ENCODE results near the gene RNPEPL1. TPM values are rescaled to one million over a fixed set of nuclear protein-coding genes. Genes with fewer than 3 reads are reported as not detected.
"Not testable (repeated sequence)": the region's sequence is repeated elsewhere in the genome, so short reads cannot be mapped to it uniquely, and the experiment has no call there.

The RNPEPL1 gene
- total RNA-seq (167 TPM), polyA plus RNA-seq (10 to 100 TPM; 28.5 to 83.7 (median 52.5) TPM)

GRCh38 chr2:240567872-240568677 is at the start of gene RNPEPL1:
Gene RNPEPL1 (plus strand): TSS chr2:240568484. CDS start chr2:240568587, 103 bp downstream.
- peaks cover 0 to 74% (median 42%) of the 10 kb centered on the region in 4 donors for H3K4me1 Mint-ChIP-seq
- peak; percentile 21 to 24 for ATAC-seq (ENCODE audit: low read depth in 2 of 2)
- H3K27ac Mint-ChIP-seq, result peak within 1 kb of the TSS; percentile 89 to 98 (median 98)
- Histone ChIP-seq H3K9me3 (ENCODE audit: control insufficient read depth in 2 of 2, low read length in 2 of 2) (no peaks in the 10 kb centered on the region), H3K27me3 (ENCODE audit: control insufficient read depth, insufficient read depth, low read length) (no peaks in the 10 kb centered on the region), H3K36me3 (ENCODE audit: control insufficient read depth, insufficient read depth, low read length) (no peaks in the 10 kb centered on the region), H3K27ac (ENCODE audit: insufficient read depth, low read length, poor library complexity, severe bottlenecking) (peak within 1 kb of the TSS; percentile 95), H3K4me3 (ENCODE audit: low read depth, low read length) (peak within 1 kb of the TSS; percentile 79), H3K4me1 (ENCODE audit: control insufficient read depth, insufficient read depth, low read length, poor library complexity, severe bottlenecking) (peaks cover 84% of the 10 kb centered on the region)
- H3K36me3 Mint-ChIP-seq, result peaks cover 10% of the 10 kb centered on the region
- peak; percentile 54 to 74 (median 56) for DNase-seq
- H3K27me3 Mint-ChIP-seq, result peaks cover 9% of the 10 kb centered on the region
- peak within 1 kb of the TSS; percentile 93 to 97 (median 96) for H3K4me3 Mint-ChIP-seq
- no peaks in the 10 kb centered on the region for H3K9me3 Mint-ChIP-seq

GRCh38 chr2:240518981-240519380 is 49.3 kb upstream of the RNPEPL1 start:
- Mint-ChIP-seq H3K4me1 (peaks cover 3 to 13% (median 8%) of the 10 kb centered on the region in 4 donors), H3K27me3 (no peaks in the 10 kb centered on the region), H3K4me3 (no peak overlapping the region), H3K36me3 (peaks cover 19% of the 10 kb centered on the region), H3K27ac (no peak overlapping the region), H3K9me3 (peaks cover 0 to 1% (median 0%) of the 10 kb centered on the region in 7 donors)
- peaks cover 9% of the 10 kb centered on the region for H3K4me1 ChIP-seq (ENCODE audit: control insufficient read depth, insufficient read depth, low read length, poor library complexity, severe bottlenecking)
- no peak for ATAC-seq (ENCODE audit: low read depth in 2 of 2)
- peaks cover 17% of the 10 kb centered on the region for H3K36me3 ChIP-seq (ENCODE audit: control insufficient read depth, insufficient read depth, low read length)
- H3K9me3 ChIP-seq (ENCODE audit: control insufficient read depth in 2 of 2, low read length in 2 of 2), result no peaks in the 10 kb centered on the region
- no peaks in the 10 kb centered on the region for H3K27me3 ChIP-seq (ENCODE audit: control insufficient read depth, insufficient read depth, low read length)
- DNase-seq, result no peak
- no peak overlapping the region for H3K27ac ChIP-seq (ENCODE audit: insufficient read depth, low read length, poor library complexity, severe bottlenecking)
- H3K4me3 ChIP-seq (ENCODE audit: low read depth, low read length), result no peak overlapping the region

- Mint-ChIP-seq H3K27ac (peak overlapping the region in 1 of 3 donors; percentile 14), H3K4me1 (peaks cover 0 to 7% (median 3%) of the 10 kb centered on the region in 4 donors)
- peaks cover 3% of the 10 kb centered on the region for H3K4me1 ChIP-seq (ENCODE audit: control insufficient read depth, insufficient read depth, low read length, poor library complexity, severe bottlenecking)
These were observed 48.7 kb upstream of the RNPEPL1 start for GRCh38 chr2:240519396-240520129.

DNA sequence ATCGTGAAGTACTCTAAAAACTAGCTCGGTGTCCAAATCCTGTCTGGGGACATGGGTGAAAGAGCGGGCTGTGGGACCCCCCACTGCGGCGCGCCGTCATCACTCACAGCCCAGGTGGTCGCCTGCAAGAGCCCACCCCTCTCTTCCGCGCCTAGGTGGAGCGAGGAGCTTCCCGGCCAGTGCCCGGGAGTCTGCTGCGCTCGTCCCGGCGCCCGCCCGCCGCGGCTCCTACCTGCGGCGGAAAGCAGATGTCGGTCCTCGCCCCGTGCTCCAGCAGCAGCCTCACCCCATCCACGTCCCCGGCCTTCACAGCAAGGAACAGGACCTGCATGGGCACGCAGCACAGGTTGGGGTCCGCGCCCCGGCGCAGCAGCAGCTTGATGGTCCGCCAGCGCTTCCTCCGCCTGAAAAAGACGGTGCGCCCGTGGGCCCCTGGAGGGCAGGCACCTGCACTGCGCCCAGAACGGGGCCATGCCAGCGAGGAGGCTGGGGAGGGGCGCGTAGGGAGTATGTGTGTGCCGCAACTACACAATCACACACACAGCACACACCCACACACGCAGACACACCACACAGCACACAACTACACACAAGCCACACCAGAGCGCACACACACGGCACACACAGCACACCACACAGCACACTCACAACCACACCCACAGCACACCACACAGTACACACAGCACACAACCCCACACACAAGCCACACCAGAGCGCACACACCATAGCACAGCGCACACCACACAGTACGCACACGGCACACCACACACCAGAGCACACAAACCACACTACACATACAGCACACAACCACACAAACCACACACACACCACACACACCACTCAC is 47.9 kb upstream of the RNPEPL1 start:
- DNase-seq, result no peak
- Mint-ChIP-seq H3K27me3 (no peaks in the 10 kb centered on the region), H3K9me3 (peaks cover 0 to 2% (median 0%) of the 10 kb centered on the region in 7 donors), H3K36me3 (peaks cover 32% of the 10 kb centered on the region), H3K4me1 (peaks cover 0 to 7% (median 3%) of the 10 kb centered on the region in 4 donors), H3K4me3 (no peak overlapping the region), H3K27ac (no peak overlapping the region)
- H3K36me3 ChIP-seq (ENCODE audit: control insufficient read depth, insufficient read depth, low read length), result peaks cover 24% of the 10 kb centered on the region
- no peak for ATAC-seq (ENCODE audit: low read depth in 2 of 2)
- no peak overlapping the region for H3K27ac ChIP-seq (ENCODE audit: insufficient read depth, low read length, poor library complexity, severe bottlenecking)
- H3K4me3 ChIP-seq (ENCODE audit: low read depth, low read length), result no peak overlapping the region
- H3K9me3 ChIP-seq (ENCODE audit: control insufficient read depth in 2 of 2, low read length in 2 of 2), result peaks cover 2 to 8% of the 10 kb centered on the region in 2 experiments
- H3K4me1 ChIP-seq (ENCODE audit: control insufficient read depth, insufficient read depth, low read length, poor library complexity, severe bottlenecking), result no peaks in the 10 kb centered on the region
- no peaks in the 10 kb centered on the region for H3K27me3 ChIP-seq (ENCODE audit: control insufficient read depth, insufficient read depth, low read length)

More at GRCh38 chr2:240519396-240520129, 48.7 kb upstream of the RNPEPL1 start:
- Histone ChIP-seq H3K36me3 (ENCODE audit: control insufficient read depth, insufficient read depth, low read length) (peaks cover 19% of the 10 kb centered on the region), H3K27ac (ENCODE audit: insufficient read depth, low read length, poor library complexity, severe bottlenecking) (no peak overlapping the region), H3K27me3 (ENCODE audit: control insufficient read depth, insufficient read depth, low read length) (no peaks in the 10 kb centered on the region), H3K4me3 (ENCODE audit: low read depth, low read length) (no peak overlapping the region), H3K9me3 (ENCODE audit: control insufficient read depth in 2 of 2, low read length in 2 of 2) (no peaks in the 10 kb centered on the region)
- ATAC-seq (ENCODE audit: low read depth in 2 of 2) (no peak), DNase-seq (no peak)
- no peaks in the 10 kb centered on the region for H3K9me3 Mint-ChIP-seq
- no peak overlapping the region for H3K4me3 Mint-ChIP-seq
- no peaks in the 10 kb centered on the region for H3K27me3 Mint-ChIP-seq
- H3K36me3 Mint-ChIP-seq, result peaks cover 24% of the 10 kb centered on the region

GRCh38 chr2:240520974-240521350 is 47.3 kb upstream of the RNPEPL1 start:
- Histone ChIP-seq H3K4me1 (ENCODE audit: control insufficient read depth, insufficient read depth, low read length, poor library complexity, severe bottlenecking) (no peaks in the 10 kb centered on the region), H3K36me3 (ENCODE audit: control insufficient read depth, insufficient read depth, low read length) (peaks cover 24% of the 10 kb centered on the region), H3K27me3 (ENCODE audit: control insufficient read depth, insufficient read depth, low read length) (no peaks in the 10 kb centered on the region), H3K9me3 (ENCODE audit: control insufficient read depth in 2 of 2, low read length in 2 of 2) (peaks cover 2 to 13% of the 10 kb centered on the region in 2 experiments), H3K27ac (ENCODE audit: insufficient read depth, low read length, poor library complexity, severe bottlenecking) (no peak overlapping the region), H3K4me3 (ENCODE audit: low read depth, low read length) (no peak overlapping the region)
- peaks cover 36% of the 10 kb centered on the region for H3K36me3 Mint-ChIP-seq
- no peak overlapping the region for H3K4me3 Mint-ChIP-seq
- H3K27me3 Mint-ChIP-seq, result no peaks in the 10 kb centered on the region
- H3K27ac Mint-ChIP-seq, result no peak overlapping the region
- ATAC-seq (ENCODE audit: low read depth in 2 of 2) (no peak), DNase-seq (no peak)
- H3K4me1 Mint-ChIP-seq, result peaks cover 0 to 7% (median 3%) of the 10 kb centered on the region in 4 donors
- H3K9me3 Mint-ChIP-seq, result peaks cover 0 to 2% (median 0%) of the 10 kb centered on the region in 7 donors

GRCh38 chr2:240521885-240522284 is 46.4 kb upstream of the RNPEPL1 start:
- Histone ChIP-seq H3K36me3 (ENCODE audit: control insufficient read depth, insufficient read depth, low read length) (peaks cover 24% of the 10 kb centered on the region), H3K9me3 (ENCODE audit: control insufficient read depth in 2 of 2, low read length in 2 of 2) (peaks cover 2 to 13% of the 10 kb centered on the region in 2 experiments)
- H3K36me3 Mint-ChIP-seq, result peaks cover 38% of the 10 kb centered on the region
- DNase-seq; H3K27ac ChIP-seq (ENCODE audit: insufficient read depth, low read length, poor library complexity, severe bottlenecking); H3K27ac Mint-ChIP-seq; H3K4me1 ChIP-seq (ENCODE audit: control insufficient read depth, insufficient read depth, low read length, poor library complexity, severe bottlenecking); H3K27me3 Mint-ChIP-seq; H3K27me3 ChIP-seq (ENCODE audit: control insufficient read depth, insufficient read depth, low read length); H3K4me1 Mint-ChIP-seq; H3K9me3 Mint-ChIP-seq; ATAC-seq (ENCODE audit: low read depth in 2 of 2); H3K4me3 ChIP-seq (ENCODE audit: low read depth, low read length); H3K4me3 Mint-ChIP-seq: not testable (repeated sequence)

DNA sequence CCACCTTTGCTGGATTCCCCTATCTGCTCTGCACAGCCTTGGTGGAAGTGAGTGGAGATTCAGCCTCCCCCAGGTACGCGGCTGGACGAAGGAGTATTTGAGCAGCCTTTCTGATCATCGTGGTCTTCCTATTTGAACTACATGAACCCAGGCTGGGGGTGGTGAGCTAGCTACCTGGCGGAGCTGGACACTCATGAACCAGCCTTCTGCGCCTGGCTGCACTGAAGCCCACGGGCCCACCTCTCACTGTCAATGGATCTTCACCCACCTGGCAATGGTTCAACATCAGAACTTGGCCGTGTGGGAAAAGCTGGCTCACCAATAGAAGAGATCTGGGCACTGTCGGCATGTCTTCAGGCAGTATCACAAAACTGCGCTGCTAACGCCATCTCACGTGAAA is 45.9 kb upstream of the RNPEPL1 start:
- Histone ChIP-seq H3K27me3 (ENCODE audit: control insufficient read depth, insufficient read depth, low read length) (no peaks in the 10 kb centered on the region), H3K4me3 (ENCODE audit: low read depth, low read length) (no peak overlapping the region), H3K9me3 (ENCODE audit: control insufficient read depth in 2 of 2, low read length in 2 of 2) (peaks cover 2 to 13% of the 10 kb centered on the region in 2 experiments), H3K4me1 (ENCODE audit: control insufficient read depth, insufficient read depth, low read length, poor library complexity, severe bottlenecking) (no peaks in the 10 kb centered on the region), H3K27ac (ENCODE audit: insufficient read depth, low read length, poor library complexity, severe bottlenecking) (no peak overlapping the region), H3K36me3 (ENCODE audit: control insufficient read depth, insufficient read depth, low read length) (peaks cover 24% of the 10 kb centered on the region)
- Mint-ChIP-seq H3K27me3 (no peaks in the 10 kb centered on the region), H3K9me3 (peaks cover 0 to 4% (median 2%) of the 10 kb centered on the region in 7 donors), H3K27ac (no peak overlapping the region), H3K4me3 (no peak overlapping the region), H3K4me1 (peaks cover 0 to 7% (median 3%) of the 10 kb centered on the region in 4 donors), H3K36me3 (peaks cover 44% of the 10 kb centered on the region)
- DNase-seq (no peak), ATAC-seq (ENCODE audit: low read depth in 2 of 2) (no peak)

Measured in CD4-positive, CD25-positive, alpha-beta regulatory T cell (primary cell).